NCI-H748 treated with DMSO at 0.1 percent for 48 hours (cell line): ENCODE results near the gene PWWP2B.
"Not testable (repeated sequence)": the region's sequence is repeated elsewhere in the genome, so short reads cannot be mapped to it uniquely, and the experiment has no call there.

Source experiments
- DNase-seq: peaks from one replicate; lab custom pipeline; 2025; lab: John Stamatoyannopoulos, UW

Gene PWWP2B

DNA sequence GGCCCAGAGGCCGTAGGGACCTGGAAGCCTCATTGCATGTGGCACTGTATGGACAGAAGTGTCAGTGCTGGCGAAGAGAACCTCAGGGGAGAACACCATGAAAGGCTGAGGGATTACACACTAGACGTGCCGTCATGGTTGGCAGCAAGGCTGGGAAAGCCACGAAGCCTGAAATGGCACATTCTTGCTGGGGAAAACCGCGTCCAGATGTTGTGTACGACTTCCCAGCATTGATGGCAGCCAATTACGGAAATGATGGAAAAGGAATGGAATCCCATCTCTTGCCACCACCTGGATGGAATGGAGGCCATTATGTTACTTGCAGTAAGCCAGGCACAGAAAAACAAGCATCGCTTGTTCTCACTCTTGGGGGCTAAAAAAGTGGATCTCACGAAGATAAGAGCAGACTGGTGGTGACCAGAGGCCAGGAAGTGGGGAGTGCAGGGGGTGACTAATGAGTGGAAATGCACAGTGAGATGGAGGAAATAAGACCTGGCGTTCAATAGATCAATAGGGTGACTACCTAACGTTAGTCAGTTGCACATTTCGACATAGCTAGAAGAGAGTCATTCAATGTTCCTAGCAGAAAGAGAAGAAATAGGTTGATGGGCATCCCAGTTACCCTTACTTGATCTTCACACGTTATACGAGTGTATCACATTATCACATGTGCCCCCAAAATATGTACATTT is 14.6 kb upstream of the PWWP2B start:
- no peak for DNase-seq

DNA sequence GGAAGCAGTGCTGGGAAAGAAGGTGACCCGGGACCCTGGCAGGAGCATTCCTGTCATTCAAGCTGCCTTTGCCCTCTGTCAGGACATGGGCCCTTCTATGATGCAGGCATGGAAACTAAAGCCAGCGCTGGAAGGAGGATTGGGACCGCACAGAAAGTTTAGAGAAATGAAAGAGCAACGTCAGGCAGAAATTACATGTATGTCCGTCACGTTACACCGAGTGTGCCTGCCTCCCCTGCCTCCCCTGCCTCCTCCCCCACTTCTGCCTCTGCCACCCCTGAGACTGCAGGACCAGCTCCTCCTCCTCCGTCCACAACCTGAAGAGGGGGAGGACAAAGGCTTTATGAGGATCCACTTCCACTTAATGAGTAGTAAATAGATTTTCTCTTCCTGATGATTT is 13.9 kb upstream of the PWWP2B start:
- no peak for DNase-seq

DNA sequence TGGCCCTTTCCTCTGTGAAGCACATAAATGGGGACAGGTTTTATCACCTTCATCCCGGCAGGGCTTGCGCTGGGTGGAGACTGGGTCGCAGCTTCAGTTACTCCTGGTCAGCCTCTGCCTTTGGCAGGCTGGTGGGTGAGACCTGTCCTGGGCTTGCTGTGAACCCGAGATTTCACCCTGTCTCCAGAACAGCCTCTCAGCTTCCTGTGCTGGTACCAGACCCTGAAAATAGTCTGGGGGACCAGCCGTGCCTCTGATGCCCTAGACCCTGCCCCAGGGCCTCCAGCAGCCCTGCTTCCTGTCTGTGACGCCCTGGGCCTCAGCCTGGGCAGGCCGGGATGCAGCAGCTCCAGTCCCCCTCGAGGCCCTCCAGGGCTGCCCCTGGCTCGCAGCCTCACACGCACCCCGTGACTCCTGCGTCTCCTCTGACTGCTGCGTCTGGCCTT is 13.2 kb upstream of the PWWP2B start:
- DNase-seq: no peak

DNA sequence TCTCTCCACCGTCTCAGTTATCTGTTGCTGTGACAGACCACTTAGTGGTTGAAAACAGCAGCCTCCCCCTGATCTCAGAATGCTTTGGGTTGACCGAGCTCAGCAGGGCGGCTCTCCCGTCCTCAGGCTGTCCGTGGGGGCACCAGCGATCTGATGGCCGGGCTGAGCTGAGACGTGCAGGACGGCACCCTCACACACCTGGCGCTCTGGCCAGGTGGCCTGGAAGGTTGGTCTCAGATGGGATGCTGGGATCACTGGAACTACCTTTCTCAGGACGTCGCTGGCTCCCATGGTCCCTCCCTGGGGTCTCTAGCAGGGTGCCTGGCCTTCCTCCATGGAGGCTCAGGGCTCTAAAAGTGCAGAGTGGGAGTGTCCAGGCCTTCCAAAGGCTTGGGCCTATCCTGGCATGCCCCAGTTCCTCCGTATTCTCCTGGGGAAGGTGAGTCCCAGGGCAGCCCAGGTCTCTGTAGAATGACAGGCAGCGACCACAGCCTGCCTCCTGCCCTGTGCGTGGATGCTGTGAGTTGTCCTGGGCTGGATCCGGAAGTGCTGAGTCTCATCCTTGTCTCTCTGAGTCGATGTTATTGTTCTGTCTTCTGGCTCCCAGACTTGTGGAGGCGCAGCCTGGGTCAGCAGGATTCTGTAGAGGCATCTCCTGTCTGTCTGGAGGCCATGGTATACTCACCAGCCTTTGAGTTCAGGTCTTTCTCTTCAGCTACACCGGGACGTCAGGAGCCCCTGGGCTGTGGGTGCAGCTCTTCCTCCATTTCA is 12.2 kb upstream of the PWWP2B start:
- no peak for DNase-seq

DNA sequence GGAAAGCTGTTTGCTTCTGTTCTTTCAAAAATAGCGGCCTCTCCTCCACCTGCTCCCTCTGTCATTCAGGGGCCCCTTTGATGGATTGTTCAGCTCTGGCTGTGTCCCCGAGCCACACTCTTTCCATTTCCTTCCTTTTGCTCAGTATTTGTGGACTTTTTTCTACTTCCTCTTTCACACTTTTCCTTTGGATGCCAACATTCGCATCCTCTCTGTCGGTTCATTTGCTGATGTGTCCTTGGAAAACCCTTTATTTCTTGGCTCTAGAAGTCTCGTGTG is 11.7 kb upstream of the PWWP2B start:
- no peak for DNase-seq

DNA sequence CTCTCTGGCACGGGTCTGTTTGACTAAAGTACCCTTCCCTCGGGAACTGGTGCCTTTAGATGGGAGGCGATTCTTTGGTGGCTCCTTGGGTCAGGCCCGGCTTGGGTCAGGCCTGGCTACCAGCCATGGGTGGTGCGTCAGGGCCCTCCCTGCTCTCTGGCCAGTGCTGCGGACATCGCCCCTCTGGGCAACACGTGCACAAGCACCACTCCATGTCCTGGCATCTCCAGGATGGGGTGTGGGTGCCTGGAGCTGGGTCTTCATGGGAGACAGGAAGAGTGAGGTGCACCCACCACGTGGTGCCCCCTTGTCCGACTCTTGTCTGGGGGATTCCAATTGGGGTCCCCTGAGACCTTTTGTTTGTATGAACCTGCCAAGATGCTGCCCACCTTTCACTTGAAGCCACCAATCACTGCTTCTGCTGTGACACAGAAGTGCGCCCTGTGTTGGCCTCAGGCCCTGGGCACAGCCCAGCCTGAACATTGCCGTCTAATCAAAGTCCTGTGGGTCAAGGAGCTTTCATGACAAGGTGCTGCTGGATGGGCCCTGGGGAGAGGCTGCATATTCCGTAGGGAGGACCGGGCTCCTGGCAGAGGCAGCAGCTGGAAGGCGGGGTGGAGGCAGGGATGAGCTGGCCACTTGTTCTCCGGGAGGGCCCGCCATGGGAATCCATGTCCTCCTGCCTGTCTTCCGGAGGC is 11.1 kb upstream of the PWWP2B start:
- DNase-seq: no peak

DNA sequence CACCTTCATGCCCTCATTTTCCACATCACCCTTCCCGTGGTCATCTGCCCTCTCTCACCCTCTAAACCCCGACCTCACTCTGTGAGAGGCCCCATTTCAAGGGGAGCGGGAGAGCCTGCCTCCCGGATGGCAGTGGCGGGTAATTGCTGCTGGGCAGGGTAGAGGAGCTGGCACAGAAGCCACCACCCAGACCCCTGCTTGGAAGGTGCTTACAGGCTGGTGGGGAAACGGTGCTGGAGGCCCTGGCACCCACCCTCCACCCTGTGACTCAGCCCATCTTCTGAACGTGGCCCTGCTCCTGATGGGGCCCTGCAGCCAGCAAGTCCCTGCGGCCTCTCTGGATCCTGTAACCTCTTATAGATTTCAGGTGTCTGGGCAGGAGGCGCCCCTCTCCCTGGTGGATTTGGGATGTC is 10.6 kb upstream of the PWWP2B start:
- no peak for DNase-seq

DNA sequence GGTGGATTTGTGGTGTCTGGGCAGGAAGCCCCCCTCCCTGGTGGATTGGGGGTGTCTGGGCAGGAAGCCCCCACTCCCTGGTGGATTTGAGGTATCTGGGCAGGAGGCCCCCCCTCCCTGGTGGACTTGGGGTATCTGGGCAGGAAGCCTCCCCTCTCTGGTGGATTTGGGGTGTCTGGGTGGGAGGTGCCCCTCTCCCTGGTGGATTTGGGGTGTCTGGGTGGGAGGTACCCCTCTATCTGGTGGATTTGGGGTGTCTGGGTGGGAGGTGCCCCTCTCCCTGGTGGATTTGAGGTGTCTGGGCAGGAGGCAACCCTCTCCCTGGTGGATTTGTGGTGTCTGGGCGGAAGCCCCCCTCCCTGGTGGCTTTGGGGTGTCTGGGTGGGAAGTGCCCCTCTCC is 10.1 kb upstream of the PWWP2B start:
- not testable (repeated sequence) for DNase-seq

DNA sequence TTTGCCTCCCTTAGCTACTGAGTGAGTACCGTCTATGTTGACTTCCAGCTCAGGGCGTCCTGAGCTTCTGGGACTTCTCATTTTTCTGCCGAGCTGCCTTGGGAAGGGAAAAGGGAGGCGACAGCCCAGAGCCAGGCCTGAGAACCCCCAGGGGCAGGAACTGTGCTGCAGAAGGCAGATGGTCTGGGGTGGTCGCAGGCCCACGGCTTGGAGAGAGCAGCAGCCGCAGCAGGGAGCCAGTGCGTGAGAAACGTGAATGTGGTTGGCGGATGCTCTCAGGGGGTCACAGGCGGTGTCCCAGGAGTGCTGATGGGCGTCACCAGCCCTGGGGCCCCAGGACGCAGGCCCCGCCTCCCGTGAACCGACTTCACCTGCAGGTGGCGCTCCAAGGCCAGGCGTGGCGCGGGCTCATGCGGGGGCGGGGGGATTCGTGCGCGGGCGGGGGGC is 9.2 kb upstream of the PWWP2B start:
- DNase-seq: no peak

DNA sequence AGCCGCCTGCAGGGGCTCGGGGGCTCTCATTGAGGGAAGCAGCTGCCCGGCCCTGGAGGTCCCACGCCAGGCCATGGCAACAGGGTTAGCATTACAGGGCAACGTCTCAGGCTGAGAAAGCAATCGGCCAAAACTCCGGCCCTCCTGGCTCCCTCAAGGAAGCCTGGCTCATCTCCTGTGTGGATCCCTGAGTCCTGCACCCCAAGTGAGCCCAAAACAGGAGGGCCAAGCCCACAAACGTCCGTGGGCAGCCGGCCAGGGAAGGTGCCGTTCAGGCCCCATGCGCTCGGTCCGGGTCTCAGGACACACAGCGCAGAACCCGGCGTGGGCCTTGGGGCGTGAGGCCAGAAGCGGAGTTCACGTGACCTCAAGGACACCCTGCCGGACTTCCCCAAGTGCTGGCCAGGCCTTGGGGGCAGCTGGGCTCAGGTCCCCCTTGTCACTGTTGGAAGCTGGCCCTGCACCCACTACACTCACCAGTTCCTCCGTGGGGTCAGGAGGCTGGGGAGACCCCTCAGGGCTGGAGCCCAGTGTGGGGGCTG is 8.0 kb upstream of the PWWP2B start:
- DNase-seq: no peak

DNA sequence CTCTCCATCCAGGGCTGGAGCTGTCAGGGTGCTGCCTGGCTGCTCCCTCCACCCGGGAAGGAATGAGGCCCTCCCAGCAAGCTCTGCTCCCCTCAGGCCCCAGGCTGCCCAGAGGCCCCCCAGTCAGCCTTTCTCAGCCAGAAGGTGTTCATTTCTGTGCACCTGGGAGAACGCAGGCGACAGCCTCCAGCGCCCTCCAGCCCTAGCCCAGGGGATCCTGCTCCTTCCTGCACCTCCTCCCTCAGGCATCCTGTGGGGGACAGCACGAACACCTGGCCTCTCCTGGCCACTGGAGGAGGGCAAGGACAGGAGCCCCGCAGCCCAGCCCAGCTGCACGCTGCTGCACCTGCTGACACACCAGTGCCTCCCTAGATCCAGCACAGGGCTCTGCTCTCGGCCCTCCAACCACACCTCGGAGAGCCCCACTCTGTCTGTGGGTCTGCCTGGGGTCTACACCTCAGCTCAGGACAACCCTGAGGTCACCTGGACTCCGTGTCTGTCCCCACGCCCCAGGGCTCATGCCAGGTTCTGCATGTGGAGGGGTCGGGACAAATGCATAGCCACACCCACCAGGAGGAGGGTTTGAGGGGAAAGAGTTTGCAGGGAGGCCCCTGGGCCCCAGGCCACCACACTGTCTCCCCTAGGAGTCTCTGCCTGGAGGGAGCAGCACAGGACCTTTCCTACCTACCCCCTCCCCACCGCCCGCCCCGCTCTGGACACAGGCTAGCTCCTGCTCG is 7.4 kb upstream of the PWWP2B start:
- DNase-seq: no peak

DNA sequence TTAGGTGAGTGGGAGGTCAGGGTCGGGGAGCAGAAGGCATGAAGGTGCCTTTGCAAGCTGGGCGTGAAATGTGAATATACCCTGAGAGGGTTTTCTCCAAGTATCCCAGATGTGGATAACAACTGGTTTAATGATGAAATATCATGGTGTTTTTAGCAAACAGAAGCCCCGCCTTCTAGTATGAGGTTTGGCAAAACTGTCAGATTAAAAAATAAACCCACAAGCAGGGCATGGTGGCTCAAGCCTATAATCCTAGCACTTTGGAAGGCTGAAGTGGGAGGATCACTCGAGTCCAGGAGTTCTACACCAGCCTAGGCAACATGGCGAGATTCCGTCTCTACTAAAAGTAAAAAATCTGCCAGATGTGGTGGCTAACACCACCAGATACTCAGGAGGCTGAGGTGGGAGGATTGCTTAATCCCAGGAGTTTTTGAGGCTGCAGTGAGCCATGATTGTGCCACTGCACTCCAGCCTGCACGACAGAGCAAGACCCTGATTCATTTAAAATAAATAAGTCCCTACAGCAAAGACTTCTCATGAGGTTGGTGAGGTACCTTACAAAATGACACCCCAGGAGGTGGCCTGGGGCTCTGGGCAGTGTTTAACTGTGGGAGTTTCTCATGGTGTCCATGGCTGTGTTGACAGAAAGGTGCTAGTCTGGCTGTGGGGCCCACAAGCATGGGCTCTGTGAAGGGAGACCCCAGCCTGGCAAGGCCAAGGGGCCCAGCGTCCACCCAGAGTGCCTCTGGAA is 6.7 kb upstream of the PWWP2B start:
- no peak for DNase-seq

DNA sequence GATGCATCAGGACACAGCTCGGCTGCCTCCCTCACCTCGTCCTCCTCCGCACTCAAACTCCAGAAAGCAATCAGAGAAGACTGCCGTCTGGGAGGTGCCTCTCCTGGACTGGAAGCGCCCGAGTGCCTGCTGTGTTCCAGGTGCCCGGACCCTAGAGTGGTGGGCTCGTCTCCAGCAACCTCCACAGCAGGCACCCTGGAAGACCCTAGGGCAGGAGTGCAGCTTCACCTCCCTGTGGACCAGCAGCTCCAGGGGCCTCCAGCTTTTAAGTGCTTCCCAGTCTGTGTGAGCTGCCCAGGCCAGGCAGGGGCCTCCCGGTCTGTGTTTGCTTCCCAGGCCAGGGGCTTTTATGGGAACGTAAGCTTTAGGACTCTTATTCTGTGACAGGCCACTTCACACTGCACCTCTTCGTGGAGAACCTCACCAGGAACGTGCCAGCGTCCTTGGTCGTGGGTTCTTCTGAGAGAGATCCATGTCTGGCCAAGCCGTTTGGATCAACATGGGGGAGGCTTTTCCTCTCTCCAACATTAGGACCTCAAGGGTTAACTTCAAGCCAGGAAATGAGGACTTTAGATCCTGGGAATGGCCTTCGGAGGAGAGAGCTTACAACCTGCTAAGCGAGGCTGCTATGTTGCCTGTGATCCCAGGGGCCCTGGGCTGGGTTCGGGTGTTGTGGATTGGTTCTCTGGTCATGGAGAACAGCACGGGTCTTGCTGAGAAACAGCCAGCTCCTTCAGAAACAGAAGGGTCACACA is 5.9 kb upstream of the PWWP2B start:
- no peak for DNase-seq

DNA sequence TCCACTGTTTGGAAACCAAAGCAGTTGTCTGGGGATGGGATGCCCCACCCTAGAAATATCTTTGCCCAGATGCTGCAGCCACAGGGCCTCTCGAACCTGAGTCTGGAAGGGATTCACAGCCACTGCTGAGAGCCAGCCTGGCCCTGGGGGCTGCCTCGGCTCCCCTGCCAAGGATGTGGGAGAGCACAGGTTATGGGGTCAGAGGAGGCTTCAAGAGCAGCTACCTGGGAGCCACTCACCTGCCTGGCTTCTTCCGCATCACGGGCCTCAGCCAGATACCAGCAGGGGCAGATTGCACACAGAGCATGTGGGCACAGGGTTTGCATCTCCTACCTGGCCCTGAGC is 5.4 kb upstream of the PWWP2B start:
- DNase-seq: no peak

DNA sequence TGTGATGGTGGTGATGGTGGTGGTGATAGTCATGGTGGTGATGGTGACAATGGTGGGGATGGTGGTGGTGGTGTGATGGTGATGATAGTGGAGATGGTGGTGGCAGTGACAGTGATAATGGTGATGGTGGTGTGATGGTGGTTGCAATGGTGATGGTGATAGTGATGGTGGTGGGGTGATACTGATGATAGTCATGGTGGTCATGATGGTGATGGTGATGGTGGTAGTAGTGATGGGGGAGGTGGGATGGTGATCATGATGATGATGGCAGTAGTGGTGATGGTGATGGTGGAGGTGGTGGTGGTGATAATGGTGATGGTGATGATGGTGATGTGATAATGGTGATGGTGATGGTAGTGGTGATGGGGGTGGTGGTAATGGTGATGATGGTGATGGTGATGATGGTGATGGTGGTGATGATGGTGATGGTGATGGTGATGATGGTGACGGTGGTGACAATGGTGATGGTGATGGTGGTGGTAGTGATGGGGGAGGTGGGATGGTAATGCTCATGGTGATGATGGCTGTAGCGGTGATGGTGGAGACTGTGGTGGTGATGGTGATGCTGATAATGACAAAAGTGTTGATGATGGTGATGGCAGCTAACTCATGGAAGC is 4.7 kb upstream of the PWWP2B start:
- no peak for DNase-seq

DNA sequence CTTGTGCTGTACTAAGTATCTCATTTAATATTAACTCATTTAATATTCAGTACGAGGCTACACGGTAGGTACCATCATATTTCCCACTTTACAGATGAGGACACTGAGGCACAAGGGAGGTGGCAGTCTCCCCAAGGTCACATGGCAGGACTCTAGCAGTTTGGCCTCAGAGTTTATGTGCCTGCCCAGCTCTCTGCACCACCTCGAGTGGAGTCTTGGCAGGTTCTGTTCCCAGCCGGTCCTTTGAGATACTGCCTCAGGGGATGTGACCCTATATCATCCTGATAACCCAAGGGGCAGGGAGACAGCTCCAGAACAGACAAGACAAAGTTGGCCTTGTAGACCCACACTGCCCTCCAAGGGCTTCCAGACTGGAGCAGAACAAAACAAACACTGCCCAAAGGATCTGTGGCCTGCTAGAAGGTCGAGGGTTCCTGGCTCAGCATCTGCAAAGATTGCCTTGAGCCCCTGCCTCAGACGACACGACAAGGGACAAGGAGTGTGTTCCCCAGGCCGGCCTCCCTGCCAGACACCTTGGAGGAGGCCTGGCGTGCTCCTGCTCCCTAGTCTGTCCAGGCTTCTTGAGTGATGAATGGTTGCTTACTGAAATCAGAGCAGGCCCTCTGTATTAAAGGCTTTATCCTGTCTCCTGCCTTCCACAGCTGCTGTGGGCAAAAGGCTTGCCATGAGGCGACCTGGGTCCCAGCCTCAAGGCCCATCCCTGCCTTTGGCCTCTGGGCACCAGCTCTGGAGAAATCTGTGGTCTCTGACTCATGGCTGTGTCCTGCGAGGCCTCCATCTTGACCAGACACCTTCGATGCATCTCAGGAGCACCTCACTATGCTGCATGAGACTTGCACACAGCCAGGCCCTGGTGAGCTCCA is 3.9 kb upstream of the PWWP2B start:
- DNase-seq: no peak

DNA sequence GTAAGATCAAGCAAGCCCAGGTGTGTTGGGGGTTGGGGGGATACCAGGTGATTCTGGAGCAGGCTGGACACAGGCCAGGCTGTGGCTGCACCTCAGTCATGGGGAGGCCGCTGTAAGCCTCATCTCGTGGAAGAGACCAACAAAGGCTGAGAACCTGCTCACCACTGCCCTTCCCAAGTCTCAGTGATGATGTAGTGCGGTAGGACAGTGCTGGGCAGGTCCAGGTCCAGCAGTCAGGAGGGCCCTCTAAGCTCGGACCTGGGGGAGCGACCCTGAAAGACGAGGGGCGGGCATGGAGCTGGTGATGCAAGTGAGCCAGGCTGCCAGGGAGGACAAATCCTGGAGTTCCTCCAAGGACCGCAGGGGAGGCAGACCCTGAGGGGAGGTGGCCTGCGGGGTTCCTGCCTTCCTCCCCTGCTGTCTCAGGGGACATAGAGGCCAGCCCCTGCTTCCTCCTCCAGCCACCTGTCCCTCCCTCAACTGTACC is 3.3 kb upstream of the PWWP2B start:
- DNase-seq: no peak

DNA sequence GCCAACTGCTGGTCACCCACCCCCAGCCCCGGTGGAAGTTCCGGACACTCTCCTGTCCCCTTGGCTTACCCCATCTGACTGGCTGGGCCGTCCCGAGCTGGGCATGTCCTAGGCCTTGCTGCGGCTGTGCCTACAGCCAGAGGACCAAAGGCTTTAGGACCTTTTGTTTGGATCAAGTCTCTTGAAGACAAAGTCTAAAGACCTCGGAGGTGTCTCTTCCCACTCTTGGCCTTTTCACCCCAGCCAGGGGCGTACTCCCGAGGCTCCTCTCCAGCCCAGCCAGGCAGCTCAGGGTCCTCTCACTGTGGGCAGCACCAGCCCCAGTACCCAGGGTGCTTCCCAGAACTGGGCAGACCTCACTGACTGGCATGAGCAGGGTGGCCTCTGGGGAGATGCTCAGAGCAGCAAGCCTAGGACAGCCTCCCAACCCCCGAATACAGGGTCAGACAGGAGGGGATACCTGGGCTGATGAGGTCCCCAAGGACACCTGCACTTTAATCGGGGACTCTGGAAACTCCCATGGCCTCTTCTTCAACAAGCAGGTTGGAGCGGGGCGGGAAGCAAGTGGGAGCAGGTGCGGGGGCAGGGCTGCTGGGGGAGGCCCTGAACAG is 2.7 kb upstream of the PWWP2B start:
- no peak for DNase-seq
